NCI-H526 treated with DMSO at 0.1 percent for 48 hours (cell line): Measurements from ENCODE around the gene SYNE4.

Experiments
- DNase-seq: peaks from one replicate; lab custom pipeline; 2025; lab: John Stamatoyannopoulos, UW

Gene SYNE4

GRCh38 chr19:36026091-36026876 lies 17.7 kb upstream of the SYNE4 start:
- DNase-seq: no peak

- DNase-seq: no peak
Observed at GRCh38 chr19:36025541-36025940, 16.9 kb upstream of the SYNE4 start.

DNA sequence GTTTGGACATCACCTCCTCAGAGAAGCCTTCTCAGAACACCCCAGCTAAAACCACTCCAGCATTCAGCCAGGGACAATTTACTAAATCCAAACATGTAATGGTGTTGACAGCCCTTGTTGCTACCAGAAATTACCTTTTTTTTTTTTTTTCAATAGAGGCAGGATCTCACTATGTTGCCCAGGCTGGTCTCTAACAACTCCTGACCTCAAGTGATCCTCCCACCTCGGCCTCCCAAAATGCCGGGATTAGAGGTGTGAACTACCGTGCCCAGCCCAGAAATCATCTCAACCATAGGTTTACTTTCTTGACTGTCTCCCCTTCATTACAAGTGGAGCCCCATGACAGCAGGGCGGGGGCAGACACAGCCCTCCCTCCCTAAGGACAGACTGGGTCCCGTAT lies 14.8 kb upstream of the SYNE4 start:
- DNase-seq: no peak

DNA sequence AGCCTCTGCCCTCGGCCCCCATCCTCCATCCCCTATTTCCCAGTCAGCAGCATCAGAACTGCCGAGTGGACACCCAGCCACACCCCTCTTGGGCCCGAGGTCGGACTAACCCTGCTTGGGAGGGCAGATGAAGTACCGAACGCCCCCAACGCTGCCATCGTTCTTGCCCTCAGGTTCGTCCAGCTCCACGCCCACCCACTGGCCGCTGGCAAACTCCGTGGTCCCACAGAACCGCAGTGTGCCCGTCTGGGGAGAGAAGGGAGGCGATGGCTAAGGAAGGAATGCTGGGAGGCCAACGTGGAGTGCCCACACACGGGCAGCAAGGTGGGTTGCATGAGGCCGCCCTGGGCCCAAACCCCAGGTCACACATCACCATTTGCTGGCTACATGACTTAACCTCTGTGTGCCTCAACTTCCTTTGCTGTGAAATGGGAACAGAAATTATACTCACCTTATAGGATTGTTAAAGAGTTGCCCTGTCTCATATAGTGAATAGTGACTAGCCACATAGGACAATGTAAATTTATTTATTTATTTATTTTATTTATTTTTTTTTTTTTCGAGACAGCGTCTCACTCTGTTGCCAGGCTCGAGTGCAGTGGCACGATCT lies 10.6 kb upstream of the SYNE4 start:
- DNase-seq: no peak

DNA sequence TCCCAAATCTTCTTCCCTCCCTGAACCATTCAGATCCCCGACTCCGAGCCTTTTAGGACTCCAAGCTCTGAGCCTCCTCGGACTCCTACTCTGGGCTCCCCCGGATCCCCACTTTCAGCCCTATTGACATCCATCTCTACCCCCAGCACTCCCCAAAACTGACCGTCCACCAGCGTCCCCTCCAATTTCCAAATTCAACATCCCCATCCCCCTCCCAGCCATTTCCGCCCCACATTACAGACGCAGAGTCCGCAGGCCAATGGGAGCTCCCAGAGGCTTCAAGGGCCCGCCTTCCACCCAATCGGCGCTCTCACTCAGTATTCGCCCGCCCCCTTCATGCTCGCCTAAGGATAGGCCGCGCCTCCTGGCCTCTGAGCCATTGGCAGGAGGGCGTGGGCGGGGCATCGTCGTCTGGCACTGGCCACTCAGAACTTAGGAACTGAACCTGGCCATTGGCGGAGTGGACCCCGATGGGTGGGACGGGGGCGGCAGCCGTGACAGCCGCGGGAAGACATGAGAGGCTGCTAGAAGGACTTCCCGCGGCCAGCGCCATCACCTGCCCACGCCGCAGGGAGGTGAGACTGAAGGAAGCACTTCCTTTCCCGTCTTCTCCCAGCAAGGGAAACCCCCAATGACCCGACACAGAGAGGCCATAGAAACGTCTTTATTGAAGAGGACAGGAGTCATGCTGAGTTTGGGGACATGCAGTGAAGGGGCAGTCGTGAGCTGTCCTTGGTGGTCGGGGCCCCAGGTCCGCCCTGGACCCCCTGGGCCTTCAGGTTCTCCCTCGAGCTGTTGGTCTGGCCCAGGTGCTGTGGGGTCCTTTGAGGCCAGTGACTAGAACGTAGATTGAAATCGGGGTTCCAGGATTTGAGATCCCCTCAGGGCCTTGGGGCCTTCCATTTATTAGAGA lies 5.7 kb upstream of the SYNE4 start, which contains the start of gene ALKBH6:
Gene ALKBH6, minus strand, starts transcription at position 202 of the 913 bp plus-strand sequence. CDS start 816 bp downstream, outside the sequence.
- peak; percentile 100 for DNase-seq

DNA sequence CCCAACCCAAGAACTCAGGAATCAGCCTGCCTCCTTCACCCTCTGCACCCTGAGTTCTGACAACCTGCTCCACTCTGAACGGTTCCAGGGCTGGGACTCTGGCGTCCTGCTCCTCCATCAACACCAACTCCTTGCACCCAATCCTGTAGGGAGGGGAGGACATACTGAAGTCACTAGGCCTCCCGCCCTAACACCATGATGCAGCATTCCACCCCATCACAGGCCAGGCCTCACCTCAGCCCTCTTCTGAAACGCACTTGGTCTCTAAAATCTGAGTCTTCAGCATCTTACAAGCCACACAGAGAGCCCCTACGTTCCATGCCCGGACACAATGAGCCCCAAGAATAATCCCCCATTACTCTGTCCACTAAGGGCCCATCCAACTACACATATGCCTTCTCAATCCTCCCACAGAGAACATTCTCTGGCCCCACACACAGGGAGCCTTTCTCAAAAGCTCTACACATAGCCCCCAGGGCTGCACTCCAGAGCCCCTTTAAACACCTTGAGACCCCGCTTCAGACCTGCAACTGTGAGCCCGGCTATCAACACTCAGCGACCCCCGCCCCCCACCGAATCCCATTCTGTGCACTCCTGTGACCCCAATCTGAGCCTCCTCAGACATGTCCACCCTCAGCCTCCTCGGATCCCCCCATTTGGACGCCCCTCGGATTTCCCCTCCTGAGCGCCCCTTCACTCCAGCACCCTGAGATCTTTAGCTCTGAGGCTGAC lies 4.8 kb upstream of the SYNE4 start:
- DNase-seq: no peak

GRCh38 chr19:36010402-36010801 lies 1.8 kb upstream of the SYNE4 start:
- no peak for DNase-seq

DNA sequence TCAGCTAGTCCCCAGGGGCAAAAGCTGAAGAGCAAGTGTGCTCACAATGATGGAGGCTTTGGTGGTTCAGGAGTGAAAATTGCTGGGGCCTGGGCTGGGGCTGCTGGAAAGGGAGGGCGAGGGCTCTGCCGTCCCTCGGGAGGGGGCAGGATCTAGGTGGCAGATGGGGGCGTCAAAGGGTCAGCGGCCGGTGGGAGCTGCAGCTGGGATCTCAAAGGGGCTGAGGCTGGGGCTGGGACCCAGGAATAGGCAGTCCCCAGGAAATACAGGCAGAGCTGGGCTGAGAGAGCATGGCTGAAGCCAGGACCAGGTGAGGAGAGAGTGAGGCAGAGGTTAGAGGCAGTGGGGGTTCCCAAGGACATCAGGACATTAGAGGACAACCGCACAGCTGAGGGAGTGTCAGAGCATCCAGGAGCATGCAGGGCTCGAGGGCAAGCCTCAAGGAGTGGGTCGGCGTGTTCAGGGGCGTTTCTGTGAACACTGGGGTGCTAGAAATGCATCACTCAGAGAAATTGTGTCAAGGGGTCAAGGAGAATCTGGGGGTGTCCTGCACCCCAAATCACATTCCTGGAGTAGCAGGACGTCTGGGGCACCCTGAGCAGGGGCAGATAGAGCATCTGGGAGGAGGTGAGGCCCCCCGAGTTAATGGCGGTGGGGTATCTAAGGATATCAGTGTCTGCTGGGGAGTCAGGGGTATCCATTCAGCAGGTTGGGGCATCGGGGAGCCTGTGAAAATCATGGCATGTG lies 1.2 kb upstream of the SYNE4 start:
- no peak for DNase-seq

GRCh38 chr19:36009220-36009619 lies 607 bp upstream of the SYNE4 start:
- DNase-seq: peak; percentile 37

DNA sequence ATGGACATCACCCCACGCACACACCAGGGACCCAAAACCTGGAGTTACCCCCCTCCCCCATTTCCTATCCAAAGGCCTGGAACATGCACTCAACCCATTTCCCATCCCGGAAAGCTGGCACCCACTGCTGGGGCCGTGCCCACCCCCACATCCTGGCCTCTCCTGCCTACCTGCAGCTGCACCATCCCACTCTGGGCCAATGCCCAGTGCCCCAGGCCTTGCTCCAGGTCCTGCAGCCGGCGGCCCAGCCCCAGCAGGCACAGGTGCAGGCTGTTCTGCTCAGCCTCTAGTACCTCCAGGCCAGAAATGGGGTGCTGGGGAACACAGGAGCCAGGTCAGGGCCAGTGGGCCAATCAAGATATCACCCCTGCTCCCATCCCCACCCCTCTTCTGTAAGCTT lies 1.7 kb downstream of the SYNE4 start:
- DNase-seq: no peak

DNA sequence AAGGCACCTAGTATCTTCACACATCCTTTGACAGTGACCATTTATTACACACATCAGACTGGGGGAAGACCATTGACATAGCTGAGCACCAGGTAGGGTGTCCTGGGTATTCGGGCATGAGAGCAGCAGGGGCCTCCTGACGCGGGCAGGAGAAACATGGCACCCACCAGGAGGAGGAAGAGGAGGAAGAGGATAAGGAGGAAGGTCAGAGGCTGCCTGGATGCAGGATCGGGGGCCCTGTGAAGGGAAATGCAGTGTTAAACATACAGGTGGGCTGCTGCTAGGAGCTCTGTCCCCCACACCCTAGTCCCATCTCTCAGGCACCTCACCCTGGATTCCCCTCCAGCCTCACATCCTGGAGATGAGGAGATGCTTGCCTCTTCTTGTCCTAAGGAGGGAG lies 5.3 kb downstream of the SYNE4 start:
- no peak for DNase-seq

DNA sequence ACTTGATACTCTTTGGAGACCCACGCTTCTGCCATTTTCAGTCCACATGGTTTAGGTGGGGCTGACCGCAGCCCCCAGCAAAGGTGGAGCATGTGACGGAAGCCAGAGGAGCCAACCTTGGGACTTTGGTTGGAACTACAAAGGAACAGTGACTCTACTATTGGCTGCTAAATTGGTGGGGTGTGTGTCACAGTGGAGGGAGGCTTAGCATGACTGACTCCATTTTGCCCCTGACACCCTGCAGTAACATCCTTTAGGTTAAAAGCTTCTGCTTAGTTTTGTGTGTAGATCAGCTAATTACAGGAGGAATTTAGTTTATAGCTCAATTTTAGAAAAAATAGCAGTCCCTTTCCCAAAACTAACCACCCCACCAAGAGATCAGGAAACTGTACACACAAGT lies 7.0 kb downstream of the SYNE4 start:
- no peak for DNase-seq

DNA sequence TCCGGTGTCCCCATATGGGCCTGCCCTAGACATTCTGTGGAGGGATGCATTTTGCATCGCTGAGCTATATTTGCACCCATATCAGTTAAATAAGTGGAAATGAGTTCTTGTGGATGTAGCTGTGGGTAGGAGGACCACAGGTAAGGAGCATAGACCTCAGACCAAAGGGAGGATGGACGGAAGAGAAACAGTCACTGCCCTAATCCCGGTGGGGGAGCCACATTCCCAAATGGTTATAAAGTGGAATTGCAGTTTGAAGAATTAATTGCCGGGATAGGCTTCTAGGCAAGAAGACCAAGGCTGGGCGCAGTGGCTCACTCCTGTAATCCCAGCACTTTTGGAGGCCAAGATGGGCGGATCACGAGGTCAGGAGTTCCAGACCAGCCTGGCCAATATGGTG lies 11.8 kb downstream of the SYNE4 start:
- no peak for DNase-seq

DNA sequence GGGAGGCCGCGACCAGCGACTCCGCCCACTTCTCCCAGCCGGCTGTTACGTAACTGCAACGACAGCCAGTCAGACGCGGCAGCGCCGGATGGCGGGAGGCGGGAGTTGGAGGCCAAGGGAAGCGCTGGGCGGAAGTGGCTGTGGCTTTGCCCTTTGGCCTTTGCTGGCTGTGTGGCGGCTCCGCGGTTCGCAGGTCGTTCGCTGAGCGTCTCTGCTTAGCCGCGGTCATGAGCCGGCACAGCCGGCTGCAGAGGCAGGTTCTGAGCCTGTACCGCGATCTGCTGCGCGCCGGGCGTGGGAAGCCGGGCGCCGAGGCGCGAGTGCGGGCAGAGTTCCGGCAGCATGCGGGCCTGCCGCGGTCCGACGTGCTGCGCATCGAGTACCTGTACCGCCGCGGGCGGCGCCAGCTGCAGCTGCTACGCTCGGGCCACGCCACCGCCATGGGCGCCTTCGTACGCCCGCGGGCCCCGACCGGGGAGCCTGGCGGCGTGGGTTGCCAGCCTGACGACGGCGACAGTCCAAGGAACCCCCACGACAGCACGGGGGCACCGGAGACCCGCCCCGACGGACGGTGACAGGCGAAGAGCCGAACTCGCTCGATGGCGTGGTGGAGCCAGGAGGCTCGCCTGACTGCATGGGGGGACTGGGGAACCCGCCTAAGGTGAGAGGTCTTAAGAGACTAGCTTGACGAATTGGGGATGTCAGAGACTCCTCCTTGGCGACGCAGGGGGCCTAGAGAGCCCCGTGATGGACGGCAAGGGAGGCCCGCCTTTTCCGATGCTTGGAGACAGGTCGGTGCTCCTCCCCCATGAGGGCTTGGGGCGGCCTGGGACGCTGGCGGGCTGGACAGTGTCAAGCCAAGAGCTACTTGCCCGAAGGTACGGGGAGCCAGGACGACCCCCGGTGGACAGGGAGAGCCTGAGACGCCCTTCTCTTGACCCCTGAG lies 13.3 kb downstream of the SYNE4 start, which contains the start of gene SDHAF1:
Gene SDHAF1, plus strand, starts transcription at position 141 of the 946 bp plus-strand sequence. Its CDS starts 87 bp downstream, at position 228.
- peak; percentile 94 for DNase-seq

GRCh38 chr19:35993923-35994598 lies 14.6 kb downstream of the SYNE4 start:
- DNase-seq: no peak

GRCh38 chr19:35992907-35993765 lies 15.5 kb downstream of the SYNE4 start:
- no peak for DNase-seq

DNA sequence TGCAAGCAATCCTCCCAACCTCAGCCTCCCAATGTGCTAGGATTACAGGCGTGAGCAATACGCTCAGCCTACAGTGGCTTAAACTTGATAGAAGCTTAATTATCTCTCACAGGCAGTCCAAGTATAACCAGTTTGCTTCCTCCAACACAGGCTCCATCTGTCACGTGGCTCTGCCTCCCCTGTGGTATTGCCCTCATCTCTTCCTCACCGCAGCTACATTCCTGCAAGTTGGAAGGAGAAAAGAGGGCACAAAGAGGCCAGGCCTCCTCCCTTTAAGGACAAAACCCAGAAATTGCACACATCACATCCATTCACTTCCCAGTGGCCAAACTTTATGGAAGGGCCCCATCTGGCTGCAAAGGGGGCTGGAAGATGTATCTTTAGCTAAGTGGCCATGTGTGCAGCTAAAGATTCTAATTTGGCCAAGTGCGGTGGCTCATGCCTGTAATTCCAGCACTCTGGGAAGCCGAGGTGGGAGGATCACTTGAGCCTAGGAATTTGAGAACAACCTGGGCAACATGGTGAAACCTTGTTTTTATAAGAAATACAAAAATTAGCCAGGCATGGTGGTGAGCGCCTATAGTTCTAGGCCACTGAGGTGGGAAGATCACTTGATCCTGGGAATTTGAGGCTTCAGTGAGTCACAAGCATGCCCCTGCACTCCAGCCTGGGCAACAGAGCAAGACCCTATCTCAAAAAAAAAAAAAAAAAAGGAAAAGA lies 16.7 kb downstream of the SYNE4 start:
- no peak for DNase-seq
